ENCODE measurements around the gene KLF3.
A peak's percentile ranks its signal among the peaks of the same experiment; 100 is the strongest.
"Not testable (repeated sequence)": the region's sequence is repeated elsewhere in the genome, so short reads cannot be mapped to it uniquely, and the experiment has no call there.

Gene KLF3

GRCh38 chr4:38663801-38664705 lies at the start of gene KLF3:
KLF3 (plus strand) TSS chr4:38664199; CDS start chr4:38680626, 16,427 bp downstream.
- Histone ChIP-seq H3K9ac (ENCODE audit: low read length) (peak within 1 kb of the TSS; percentile 82), H3K27ac (ENCODE audit: low read depth, low read length) (peak within 1 kb of the TSS; percentile 82), H3K9me3 (ENCODE audit: control insufficient read depth, insufficient read depth, low read depth, low read length) (no peaks in the 10 kb centered on the region), H3K27me3 (ENCODE audit: control insufficient read depth, insufficient read depth, low read length) (peaks cover 21% of the 10 kb centered on the region), H3K36me3 (ENCODE audit: control insufficient read depth, insufficient read depth, low read length) (no peaks in the 10 kb centered on the region), H3K4me1 (ENCODE audit: control insufficient read depth, insufficient read depth, low read length) (peaks cover 37% of the 10 kb centered on the region), H3K4me3 (ENCODE audit: low read depth, low read length) (peak within 1 kb of the TSS; percentile 70)

DNA sequence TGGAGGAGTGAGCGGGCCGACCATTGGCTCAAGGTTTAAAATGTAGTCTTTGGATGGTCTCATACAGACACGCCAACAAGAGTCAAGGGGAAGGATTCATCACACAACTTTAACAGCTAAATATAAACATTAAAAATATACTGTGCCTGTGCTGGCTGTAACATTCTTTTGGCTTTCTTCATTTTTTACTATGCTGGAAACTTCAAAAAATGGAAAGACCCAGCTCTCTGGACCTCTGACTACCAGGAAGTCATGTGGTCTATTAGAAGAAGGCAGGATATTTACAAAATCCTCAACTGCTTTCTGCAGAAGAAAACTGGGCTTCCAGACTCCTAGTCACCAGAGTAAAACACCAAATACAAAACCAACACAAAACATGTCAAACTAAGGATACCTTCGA lies 49.8 kb upstream of the KLF3 start:
- Histone ChIP-seq H3K27ac (ENCODE audit: low read depth, low read length) (no peak overlapping the region), H3K4me3 (ENCODE audit: low read depth, low read length) (no peak overlapping the region), H3K4me1 (ENCODE audit: control insufficient read depth, insufficient read depth, low read length) (peaks cover 6% of the 10 kb centered on the region; the same call in 1 of the 2 replicates)

GRCh38 chr4:38615847-38616246 lies 48.2 kb upstream of the KLF3 start:
- Histone ChIP-seq H3K27me3 (ENCODE audit: control insufficient read depth, insufficient read depth, low read length) (no peaks in the 10 kb centered on the region), H3K36me3 (ENCODE audit: control insufficient read depth, insufficient read depth, low read length) (no peaks in the 10 kb centered on the region), H3K9me3 (ENCODE audit: control insufficient read depth, insufficient read depth, low read depth, low read length) (no peaks in the 10 kb centered on the region), H3K4me3 (ENCODE audit: low read depth, low read length) (no peak overlapping the region), H3K9ac (ENCODE audit: low read length) (no peak overlapping the region), H3K4me1 (ENCODE audit: control insufficient read depth, insufficient read depth, low read length) (peaks cover 3% of the 10 kb centered on the region; the same call in 1 of the 2 replicates), H3K27ac (ENCODE audit: low read depth, low read length) (no peak overlapping the region)

More for the DNA sequence above, 49.8 kb upstream of the KLF3 start:
- H3K36me3 ChIP-seq (ENCODE audit: control insufficient read depth, insufficient read depth, low read length): no peaks in the 10 kb centered on the region
- H3K27me3 ChIP-seq (ENCODE audit: control insufficient read depth, insufficient read depth, low read length): no peaks in the 10 kb centered on the region
- no peak overlapping the region for H3K9ac ChIP-seq (ENCODE audit: low read length)
- H3K9me3 ChIP-seq (ENCODE audit: control insufficient read depth, insufficient read depth, low read depth, low read length): no peaks in the 10 kb centered on the region

DNA sequence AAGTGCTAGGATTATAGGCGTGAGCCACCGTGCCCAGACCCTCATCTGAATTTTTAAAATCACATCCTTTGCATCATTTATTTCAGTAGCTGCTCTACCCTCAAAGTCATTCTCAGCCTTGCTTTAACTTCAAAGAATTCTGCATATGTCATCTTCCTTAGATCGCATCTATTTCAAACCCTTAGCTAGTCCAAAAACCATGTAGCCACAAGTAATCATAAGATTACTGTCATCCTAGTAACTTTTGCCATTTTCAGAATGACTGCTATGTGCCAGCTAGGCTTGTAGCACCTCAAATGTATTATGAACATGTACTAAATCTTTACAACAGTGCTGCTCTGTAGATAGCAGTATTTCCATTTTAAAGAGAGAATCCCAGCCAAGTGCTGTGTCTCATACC lies 45.5 kb upstream of the KLF3 start:
- no peak overlapping the region for H3K27ac ChIP-seq (ENCODE audit: low read depth, low read length)
- no peaks in the 10 kb centered on the region for H3K36me3 ChIP-seq (ENCODE audit: control insufficient read depth, insufficient read depth, low read length)
- H3K9ac ChIP-seq (ENCODE audit: low read length): no peak overlapping the region
- H3K27me3 ChIP-seq (ENCODE audit: control insufficient read depth, insufficient read depth, low read length): no peaks in the 10 kb centered on the region
- H3K4me3 ChIP-seq (ENCODE audit: low read depth, low read length): no peak overlapping the region
- H3K9me3 ChIP-seq (ENCODE audit: control insufficient read depth, insufficient read depth, low read depth, low read length): no peaks in the 10 kb centered on the region
- no peaks in the 10 kb centered on the region for H3K4me1 ChIP-seq (ENCODE audit: control insufficient read depth, insufficient read depth, low read length)

GRCh38 chr4:38619316-38619715 lies 44.7 kb upstream of the KLF3 start:
- H3K4me1 ChIP-seq (ENCODE audit: control insufficient read depth, insufficient read depth, low read length): no peaks in the 10 kb centered on the region
- H3K36me3 ChIP-seq (ENCODE audit: control insufficient read depth, insufficient read depth, low read length): no peaks in the 10 kb centered on the region
- no peak overlapping the region for H3K9ac ChIP-seq (ENCODE audit: low read length)
- H3K9me3 ChIP-seq (ENCODE audit: control insufficient read depth, insufficient read depth, low read depth, low read length): no peaks in the 10 kb centered on the region
- H3K27ac ChIP-seq (ENCODE audit: low read depth, low read length): no peak overlapping the region
- no peaks in the 10 kb centered on the region for H3K27me3 ChIP-seq (ENCODE audit: control insufficient read depth, insufficient read depth, low read length)
- H3K4me3 ChIP-seq (ENCODE audit: low read depth, low read length): no peak overlapping the region

- no peak overlapping the region for H3K4me3 ChIP-seq (ENCODE audit: low read depth, low read length)
- no peaks in the 10 kb centered on the region for H3K9me3 ChIP-seq (ENCODE audit: control insufficient read depth, insufficient read depth, low read depth, low read length)
- no peak overlapping the region for H3K27ac ChIP-seq (ENCODE audit: low read depth, low read length)
- no peaks in the 10 kb centered on the region for H3K4me1 ChIP-seq (ENCODE audit: control insufficient read depth, insufficient read depth, low read length)
- H3K36me3 ChIP-seq (ENCODE audit: control insufficient read depth, insufficient read depth, low read length): no peaks in the 10 kb centered on the region
- H3K9ac ChIP-seq (ENCODE audit: low read length): no peak overlapping the region
- H3K27me3 ChIP-seq (ENCODE audit: control insufficient read depth, insufficient read depth, low read length): no peaks in the 10 kb centered on the region
Observed at GRCh38 chr4:38620065-38620464, 43.9 kb upstream of the KLF3 start.

- Histone ChIP-seq H3K9ac (ENCODE audit: low read length) (no peak overlapping the region), H3K27me3 (ENCODE audit: control insufficient read depth, insufficient read depth, low read length) (no peaks in the 10 kb centered on the region), H3K27ac (ENCODE audit: low read depth, low read length) (no peak overlapping the region)
Observed at GRCh38 chr4:38620527-38621027, 43.4 kb upstream of the KLF3 start.

DNA sequence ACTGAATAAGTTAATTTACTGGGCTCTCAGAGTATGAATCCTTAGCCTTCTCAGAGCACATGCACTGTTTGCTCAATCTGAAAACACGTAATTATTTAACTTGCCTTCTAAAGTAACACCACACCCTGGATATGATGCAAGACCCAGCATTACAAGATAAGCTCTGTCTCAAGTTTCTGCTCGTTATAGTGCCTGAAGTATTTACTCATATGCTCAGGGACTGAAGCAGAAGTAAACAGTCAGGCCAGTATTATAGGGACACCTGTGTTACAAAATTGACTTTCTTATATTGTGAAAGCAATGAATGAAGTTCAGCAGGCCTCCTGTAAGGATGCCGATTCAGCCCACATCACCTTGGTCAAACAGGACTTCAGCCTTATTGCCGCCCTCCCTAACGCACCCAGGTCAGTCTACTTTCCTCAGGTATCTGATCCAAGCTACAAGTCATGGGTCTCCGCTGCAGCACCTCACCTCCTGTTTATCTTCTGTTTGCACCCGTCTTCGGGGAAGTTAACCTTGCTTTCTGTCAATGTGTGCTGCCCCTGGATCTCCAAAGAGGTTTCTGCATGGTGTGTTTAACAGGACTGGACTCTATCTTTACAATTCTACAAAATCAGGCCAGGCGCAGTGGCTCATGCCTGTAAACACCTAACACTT lies 42.8 kb upstream of the KLF3 start:
- Histone ChIP-seq H3K4me1 (ENCODE audit: control insufficient read depth, insufficient read depth, low read length) (no peaks in the 10 kb centered on the region), H3K27me3 (ENCODE audit: control insufficient read depth, insufficient read depth, low read length) (no peaks in the 10 kb centered on the region), H3K9ac (ENCODE audit: low read length) (no peak overlapping the region), H3K36me3 (ENCODE audit: control insufficient read depth, insufficient read depth, low read length) (no peaks in the 10 kb centered on the region), H3K9me3 (ENCODE audit: control insufficient read depth, insufficient read depth, low read depth, low read length) (no peaks in the 10 kb centered on the region), H3K27ac (ENCODE audit: low read depth, low read length) (no peak overlapping the region), H3K4me3 (ENCODE audit: low read depth, low read length) (no peak overlapping the region)

More at GRCh38 chr4:38620527-38621027, 43.4 kb upstream of the KLF3 start:
- Histone ChIP-seq H3K4me1 (ENCODE audit: control insufficient read depth, insufficient read depth, low read length) (no peaks in the 10 kb centered on the region), H3K4me3 (ENCODE audit: low read depth, low read length) (no peak overlapping the region), H3K36me3 (ENCODE audit: control insufficient read depth, insufficient read depth, low read length) (no peaks in the 10 kb centered on the region), H3K9me3 (ENCODE audit: control insufficient read depth, insufficient read depth, low read depth, low read length) (no peaks in the 10 kb centered on the region)

- Histone ChIP-seq H3K36me3 (ENCODE audit: control insufficient read depth, insufficient read depth, low read length) (no peaks in the 10 kb centered on the region), H3K27ac (ENCODE audit: low read depth, low read length) (no peak overlapping the region), H3K4me3 (ENCODE audit: low read depth, low read length) (no peak overlapping the region)
Observed at GRCh38 chr4:38621831-38622230, 42.2 kb upstream of the KLF3 start.

DNA sequence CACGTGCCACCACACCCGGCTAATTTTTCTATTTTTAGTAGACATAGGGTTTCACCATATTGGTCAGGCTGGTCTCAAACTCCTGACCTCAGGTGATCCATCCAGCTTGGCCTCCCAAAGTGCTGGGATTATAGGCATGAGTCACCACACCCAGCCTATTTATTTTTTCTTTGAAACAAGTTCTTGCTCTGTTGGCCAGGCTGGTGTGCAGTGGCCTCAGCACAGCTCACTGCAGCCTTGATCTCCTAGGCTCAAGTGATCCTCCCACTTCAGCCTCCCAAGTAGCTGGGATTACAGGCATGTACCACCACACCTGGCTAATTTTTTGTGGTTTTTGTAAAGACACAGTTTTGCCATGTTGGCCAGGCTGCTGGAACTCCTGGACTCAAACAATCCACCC lies 41.7 kb upstream of the KLF3 start:
- H3K4me3 ChIP-seq (ENCODE audit: low read depth, low read length); H3K36me3 ChIP-seq (ENCODE audit: control insufficient read depth, insufficient read depth, low read length); H3K27me3 ChIP-seq (ENCODE audit: control insufficient read depth, insufficient read depth, low read length); H3K4me1 ChIP-seq (ENCODE audit: control insufficient read depth, insufficient read depth, low read length); H3K27ac ChIP-seq (ENCODE audit: low read depth, low read length); H3K9ac ChIP-seq (ENCODE audit: low read length); H3K9me3 ChIP-seq (ENCODE audit: control insufficient read depth, insufficient read depth, low read depth, low read length): not testable (repeated sequence)

More at GRCh38 chr4:38621831-38622230, 42.2 kb upstream of the KLF3 start:
- no peak overlapping the region for H3K9ac ChIP-seq (ENCODE audit: low read length)
- H3K9me3 ChIP-seq (ENCODE audit: control insufficient read depth, insufficient read depth, low read depth, low read length): no peaks in the 10 kb centered on the region
- H3K27me3 ChIP-seq (ENCODE audit: control insufficient read depth, insufficient read depth, low read length): no peaks in the 10 kb centered on the region
- no peaks in the 10 kb centered on the region for H3K4me1 ChIP-seq (ENCODE audit: control insufficient read depth, insufficient read depth, low read length)

GRCh38 chr4:38623260-38623659 lies 40.7 kb upstream of the KLF3 start:
- Histone ChIP-seq H3K9me3 (ENCODE audit: control insufficient read depth, insufficient read depth, low read depth, low read length) (0 out of 2 replicates have a peak, but pooled peaks cover 3% of the 10 kb centered on the region), H3K36me3 (ENCODE audit: control insufficient read depth, insufficient read depth, low read length) (no peaks in the 10 kb centered on the region), H3K27me3 (ENCODE audit: control insufficient read depth, insufficient read depth, low read length) (no peaks in the 10 kb centered on the region), H3K4me3 (ENCODE audit: low read depth, low read length) (no peak overlapping the region), H3K4me1 (ENCODE audit: control insufficient read depth, insufficient read depth, low read length) (no peaks in the 10 kb centered on the region), H3K9ac (ENCODE audit: low read length) (no peak overlapping the region), H3K27ac (ENCODE audit: low read depth, low read length) (no peak overlapping the region)

Data from HUES6 (cell line).